DOHH2 (cell line): Measurements from ENCODE around the gene VANGL1.

Experiments
- CTCF ChIP-seq: fragments of 200-600 bp; sonication (generic); IDR thresholded peaks from one replicate; pipeline ENCODE4 v1.5.1; 2014; ENCODE audit warnings: antibody characterized with exemption, mild to moderate bottlenecking, low read depth, low read length; ENCODE audit not compliant: poor library complexity, severe bottlenecking
- EZH2phosphoT487 ChIP-seq: fragments of 200-600 bp; sonication (generic); IDR thresholded peaks from 2 replicates; pipeline ENCODE4 v1.6.1; 2017; ENCODE audit warnings: borderline replicate concordance, mild to moderate bottlenecking, antibody characterized with exemption, low read length, moderate library complexity, mixed read lengths

DNA sequence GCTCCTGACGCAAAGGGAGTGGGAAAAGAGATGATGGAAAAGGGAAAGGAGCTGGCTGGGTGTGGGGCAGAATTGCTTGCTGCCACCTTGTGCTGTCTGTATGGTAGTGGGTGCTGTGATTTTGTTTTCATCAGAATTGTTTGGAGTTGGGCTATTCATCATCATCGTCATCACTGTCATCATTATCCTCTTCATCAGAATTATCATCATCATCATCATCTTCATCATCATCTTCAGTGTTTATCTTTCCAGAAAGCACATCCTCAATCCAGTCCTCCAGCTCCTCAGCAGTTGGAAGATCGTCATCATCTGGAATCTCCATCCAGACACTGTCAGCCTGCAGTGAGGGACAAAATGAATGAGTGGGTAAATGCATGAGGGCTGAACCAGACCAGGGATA is 59.3 kb downstream of the VANGL1 start:
- no peak for TF ChIP-seq CTCF
- no peak for TF ChIP-seq EZH2phosphoT487
